Ecto neural progenitor cell (in vitro differentiated cells): ENCODE data around the gene ARHGAP32.
"Not testable (repeated sequence)": the region's sequence is repeated elsewhere in the genome, so short reads cannot be mapped to it uniquely, and the experiment has no call there.

Experiments
- DNase-seq: peaks from one replicate; pipeline ENCODE4 v3.0.0-alpha.2; 2018; ENCODE audit warnings: low spot score

The ARHGAP32 gene

DNA sequence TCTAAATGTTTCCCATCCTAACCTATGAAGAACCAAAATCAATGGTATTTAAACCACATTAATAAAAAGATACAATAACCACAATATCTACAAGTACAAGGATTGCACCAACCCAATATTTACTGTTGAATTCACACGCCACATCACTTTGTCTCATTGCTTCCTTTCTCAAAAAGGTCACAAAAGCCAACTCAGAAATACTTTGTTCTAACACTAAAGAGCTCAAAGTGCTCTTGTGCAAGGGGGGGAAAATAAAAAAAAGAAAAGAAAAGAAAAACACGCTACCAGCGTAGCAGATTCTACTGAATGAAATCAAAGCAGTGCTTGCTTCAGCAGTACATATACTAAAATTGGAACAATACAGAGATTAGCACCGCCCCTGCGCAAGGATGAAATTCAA lies 10.5 kb upstream of the ARHGAP32 start:
- DNase-seq = no peak

GRCh38 chr11:129195682-129196081 lies 3.6 kb upstream of the ARHGAP32 start:
- DNase-seq = no peak

- no peak for DNase-seq
These were observed 476 bp downstream of the ARHGAP32 start for GRCh38 chr11:129191649-129192048.

DNA sequence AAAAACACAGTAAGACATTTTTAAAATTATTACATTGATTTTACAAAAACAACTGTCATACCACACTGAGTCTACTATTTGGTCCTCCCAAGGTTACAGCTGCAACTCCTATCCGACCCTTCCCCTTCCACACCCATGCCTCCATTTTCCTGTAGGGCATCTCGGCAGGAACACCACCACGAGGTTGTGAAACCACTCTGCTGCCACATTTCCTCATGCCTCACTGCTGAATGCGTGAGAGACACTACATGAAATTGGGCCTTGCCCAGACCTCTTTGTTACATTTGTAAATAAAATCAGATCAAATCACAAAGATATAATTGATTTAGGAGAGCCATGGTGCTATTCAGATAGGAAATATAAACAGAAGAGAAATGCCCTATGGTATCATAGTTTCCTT lies 2.0 kb downstream of the ARHGAP32 start:
- DNase-seq = no peak

GRCh38 chr11:129189646-129190045 lies 2.5 kb downstream of the ARHGAP32 start:
- DNase-seq = no peak

- DNase-seq = not testable (repeated sequence)
These were observed 7.0 kb downstream of the ARHGAP32 start for GRCh38 chr11:129185082-129185481.

DNA sequence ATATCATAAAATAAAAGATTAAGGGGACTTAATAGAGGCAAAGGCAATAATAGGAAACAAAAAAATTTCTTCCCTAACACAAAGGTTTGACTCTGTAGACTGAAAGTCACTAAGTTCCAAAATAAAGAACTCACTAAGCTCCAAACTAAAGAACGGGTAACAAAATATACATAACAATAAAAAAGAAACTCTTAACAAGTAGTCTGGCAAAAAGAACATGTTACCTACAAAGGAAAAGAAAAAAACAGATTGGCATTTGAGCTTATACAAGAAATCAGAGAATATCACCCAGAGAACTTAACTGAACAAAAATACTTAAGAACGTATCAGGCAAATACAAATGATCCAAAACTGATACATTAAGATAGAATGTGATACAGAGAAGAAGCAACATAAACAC lies 7.5 kb downstream of the ARHGAP32 start:
- no peak for DNase-seq

DNA sequence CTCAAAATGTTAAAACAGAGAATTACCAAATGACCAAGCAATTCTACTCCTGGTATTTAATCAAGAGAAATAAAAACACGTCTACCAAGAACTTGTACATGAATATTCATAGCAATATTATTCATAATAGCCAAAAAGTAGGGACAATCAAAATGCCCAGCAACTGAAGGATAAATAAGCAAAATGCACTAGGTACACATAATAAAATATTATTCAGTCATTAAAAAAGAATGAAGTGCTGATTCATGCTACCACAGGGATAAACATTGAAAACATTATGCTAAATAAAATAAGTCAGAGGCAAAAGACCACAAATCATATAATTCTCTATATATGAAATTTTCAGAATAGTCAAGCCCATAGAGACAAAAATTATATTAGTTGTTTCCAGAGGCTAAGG lies 24.8 kb downstream of the ARHGAP32 start:
- no peak for DNase-seq

GRCh38 chr11:129163714-129164164 lies 28.4 kb downstream of the ARHGAP32 start:
- DNase-seq = no peak

- DNase-seq = not testable (repeated sequence)
These were observed 35.0 kb downstream of the ARHGAP32 start for GRCh38 chr11:129157080-129157479.

GRCh38 chr11:129155745-129156144 lies 36.4 kb downstream of the ARHGAP32 start:
- no peak for DNase-seq

DNA sequence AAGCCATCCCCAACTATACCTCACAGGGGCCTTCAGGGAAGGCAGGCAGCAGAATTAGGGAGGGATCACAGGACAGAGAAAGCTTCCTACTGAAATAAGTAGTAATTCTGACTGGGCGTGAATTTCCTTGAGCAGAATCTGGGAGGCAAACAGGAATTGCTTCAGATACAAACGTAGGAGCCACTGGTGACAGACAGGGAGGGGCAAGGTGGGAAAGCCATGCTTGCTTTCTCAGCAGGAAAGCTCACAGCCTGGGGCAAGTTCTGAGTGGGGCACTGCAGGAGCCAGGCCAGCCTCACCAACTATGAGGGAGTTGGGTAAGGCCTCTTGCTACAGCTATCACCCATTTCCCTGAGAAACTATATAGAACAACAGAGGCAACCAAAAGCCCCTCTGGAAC lies 43.6 kb downstream of the ARHGAP32 start:
- no peak for DNase-seq

- DNase-seq = no peak
These were observed 45.9 kb downstream of the ARHGAP32 start for GRCh38 chr11:129146191-129146590.

- DNase-seq = no peak
These were observed 46.8 kb downstream of the ARHGAP32 start for GRCh38 chr11:129145276-129145675.

GRCh38 chr11:129144256-129144655 lies 47.9 kb downstream of the ARHGAP32 start:
- DNase-seq = no peak

DNA sequence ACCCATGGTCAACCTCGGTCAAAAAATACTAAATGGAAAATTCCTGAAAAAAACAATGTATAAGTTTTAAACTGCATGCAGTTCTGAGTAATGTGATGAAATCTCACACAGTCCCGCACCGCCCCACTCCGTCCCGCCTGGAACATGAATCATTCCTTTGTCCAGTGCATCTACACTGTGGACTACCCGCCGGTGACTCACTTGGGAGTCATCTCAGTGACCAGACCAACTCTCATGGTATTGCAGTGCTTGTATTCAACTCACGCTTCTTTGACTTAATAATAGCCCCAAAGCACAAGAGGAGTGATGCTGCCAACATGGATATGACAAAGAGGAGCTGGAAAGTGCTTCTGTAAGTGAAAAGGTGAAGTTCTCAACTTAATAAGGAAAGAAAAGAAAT lies 48.8 kb downstream of the ARHGAP32 start:
- no peak for DNase-seq

DNA sequence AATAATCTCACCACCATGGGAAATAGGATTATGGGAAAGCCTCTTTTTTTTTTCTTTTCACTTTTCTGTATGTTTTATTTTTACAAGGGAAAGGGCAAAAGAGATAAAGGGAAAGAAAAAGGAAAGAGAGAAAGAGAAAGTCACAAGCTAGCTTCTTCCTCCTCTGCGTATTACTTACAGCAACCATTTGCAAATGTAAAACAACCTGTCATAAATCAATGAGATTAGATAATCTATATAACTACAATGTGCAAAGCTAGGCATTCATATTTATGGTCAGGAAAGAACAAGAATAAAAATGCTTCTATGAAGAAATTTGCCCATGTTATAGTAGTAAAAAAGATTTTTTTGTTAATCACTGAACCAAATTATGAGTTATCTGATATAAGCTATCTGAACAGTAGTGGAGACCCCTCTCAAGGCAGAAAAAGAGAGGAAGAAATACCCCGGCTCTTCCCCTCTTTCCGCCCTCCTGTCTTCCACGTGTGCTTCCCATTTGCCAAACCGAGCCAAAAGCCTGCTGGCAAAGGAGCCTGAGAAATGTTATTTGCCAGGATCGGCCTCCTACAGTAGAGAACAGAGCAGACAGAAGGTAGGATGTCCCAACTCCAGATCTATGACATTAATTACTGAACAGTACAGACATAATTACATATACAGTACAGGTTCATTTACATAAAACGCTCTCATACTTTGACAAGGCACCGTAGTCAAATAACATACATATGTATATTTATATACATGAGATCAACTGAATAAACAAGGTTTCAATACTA lies 50.2 kb downstream of the ARHGAP32 start:
- DNase-seq = no peak

- DNase-seq = no peak
These were observed 60.8 kb downstream of the ARHGAP32 start for GRCh38 chr11:129131316-129131715.

GRCh38 chr11:129128881-129129620 lies 63.1 kb downstream of the ARHGAP32 start:
- not testable (repeated sequence) for DNase-seq

DNA sequence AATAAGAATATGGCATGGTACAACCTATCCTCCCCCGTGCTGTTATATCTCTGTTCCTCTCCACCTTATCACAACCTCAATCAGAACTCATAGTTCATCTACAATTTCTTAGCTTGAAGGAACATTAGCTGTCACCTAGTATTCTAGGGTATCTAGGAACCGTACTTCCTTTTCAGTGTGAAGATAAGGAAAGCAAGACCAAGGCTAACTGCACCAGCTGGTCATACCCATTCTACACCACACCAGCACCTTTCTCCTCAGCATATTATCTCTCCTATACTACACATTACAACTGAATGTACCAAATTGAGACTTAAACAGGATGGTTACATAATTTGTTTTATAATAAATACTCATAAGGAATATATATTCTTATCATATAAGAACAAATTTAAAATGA lies 73.1 kb downstream of the ARHGAP32 start:
- no peak for DNase-seq

GRCh38 chr11:129117595-129118350 lies 74.4 kb downstream of the ARHGAP32 start:
- DNase-seq = no peak
